Measurements from ENCODE around the gene GPT2. TPM values are rescaled to one million over a fixed set of nuclear protein-coding genes. Genes with fewer than 3 reads are reported as not detected.

GPT2 gene
- total RNA-seq, 2 experiments from 2014 or later = 15.0 to 15.2 TPM

DNA sequence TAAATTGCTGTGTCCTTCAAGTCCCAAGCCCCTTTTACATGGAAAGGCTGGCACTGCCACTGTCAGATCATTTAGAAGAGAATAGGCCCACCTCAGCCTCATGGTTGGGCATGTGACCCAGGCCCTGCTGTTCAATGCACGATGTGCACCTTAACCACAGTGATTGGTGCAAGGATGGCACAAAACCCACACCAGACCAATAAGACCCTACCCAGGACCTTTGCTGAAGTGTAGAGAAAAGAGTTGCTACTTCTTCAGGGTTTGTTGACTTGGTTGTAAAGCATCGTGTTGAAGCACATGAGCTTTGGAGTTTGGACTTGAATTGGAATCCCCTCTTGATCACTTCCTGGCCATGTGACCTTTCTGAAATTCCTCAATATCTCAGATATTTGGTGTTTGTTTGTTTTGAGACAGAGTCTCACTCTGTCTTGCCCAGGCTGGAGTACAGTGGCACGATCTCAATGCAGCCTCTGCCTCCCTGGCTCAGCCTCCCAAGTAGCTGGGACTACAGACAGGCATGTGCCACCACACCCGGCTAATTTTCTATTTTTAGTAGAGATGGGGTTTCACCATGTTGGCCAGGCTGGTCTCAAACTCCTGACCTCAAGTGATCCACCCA lies 64.5 kb downstream of the GPT2 start:
- no peak for DNase-seq
- Mint-ChIP-seq H3K27me3 (no peaks in the 10 kb centered on the region), H3K27ac (peak overlapping the region; percentile 59), H3K4me1 (peaks cover 26% of the 10 kb centered on the region), H3K4me3 (no peak overlapping the region), H3K36me3 (ENCODE audit: low read depth) (no peaks in the 10 kb centered on the region), H3K9me3 (no peaks in the 10 kb centered on the region)
- ChIA-PET POLR2A (interaction anchor here (1.1 to 4.4 kb wide), 4 partner anchors 13 to 195 kb away, joined by 3 to 30 read pairs (median 5); partner anchors contain the start of genes DNAJA2 and NETO2), CTCF (interaction anchor here (1.0 to 4.0 kb wide), 12 partner anchors 8 to 1216 kb away, joined by 3 to 14 read pairs (median 8); partner anchors contain the start of genes DNAJA2 and NETO2)

- DNase-seq = peak; percentile 52
- Mint-ChIP-seq H3K4me3 (no peak overlapping the region), H3K27me3 (no peaks in the 10 kb centered on the region), H3K4me1 (peaks cover 24% of the 10 kb centered on the region), H3K27ac (peak overlapping the region; percentile 42), H3K36me3 (ENCODE audit: low read depth) (peaks cover 3% of the 10 kb centered on the region), H3K9me3 (no peaks in the 10 kb centered on the region)
- ChIA-PET CTCF (interaction anchor here (0.7 to 4.0 kb wide), 11 partner anchors 12 to 1368 kb away, joined by 3 to 14 read pairs (median 4); partner anchors contain the start of gene DNAJA2), POLR2A (interaction anchor here (1.6 to 4.4 kb wide), 3 partner anchors 24 to 194 kb away, joined by 3 to 30 read pairs (median 7); partner anchors contain the start of genes DNAJA2 and NETO2)
Observed at GRCh38 chr16:46949241-46949892, 65.2 kb downstream of the GPT2 start.

DNA sequence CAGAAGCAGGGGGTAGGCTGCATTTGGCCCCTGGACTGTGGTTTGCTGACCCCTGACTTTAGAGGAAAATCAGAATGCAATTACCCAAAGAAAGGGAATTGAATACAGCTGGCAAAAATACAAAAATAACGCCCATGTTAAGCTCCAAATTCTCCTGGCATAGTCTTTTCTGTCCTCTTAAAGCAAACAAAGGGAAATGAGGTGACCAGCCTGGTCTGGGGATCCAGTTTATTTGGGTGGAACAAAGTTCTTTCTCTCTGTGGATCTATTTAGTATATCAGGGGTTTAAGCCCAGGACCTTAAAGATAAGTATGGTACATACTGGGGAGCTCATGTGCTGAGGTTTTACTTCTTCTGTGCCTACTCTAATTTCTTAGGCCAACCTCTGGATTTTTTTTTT lies 65.8 kb downstream of the GPT2 start:
- Mint-ChIP-seq H3K4me3 (no peak overlapping the region), H3K36me3 (ENCODE audit: low read depth) (peaks cover 7% of the 10 kb centered on the region), H3K9me3 (no peaks in the 10 kb centered on the region), H3K4me1 (peaks cover 24% of the 10 kb centered on the region), H3K27ac (no peak overlapping the region), H3K27me3 (no peaks in the 10 kb centered on the region)
- ChIA-PET CTCF (interaction anchor here (0.7 to 1.6 kb wide), 5 partner anchors 12 to 1367 kb away, joined by 3 to 4 read pairs (median 3); no protein-coding TSS in a partner anchor), POLR2A (interaction anchor here (4.4 kb wide), 1 partner anchor 23 kb away, joined by 30 read pairs; the partner anchor contains the start of gene DNAJA2)
- no peak for DNase-seq

DNA sequence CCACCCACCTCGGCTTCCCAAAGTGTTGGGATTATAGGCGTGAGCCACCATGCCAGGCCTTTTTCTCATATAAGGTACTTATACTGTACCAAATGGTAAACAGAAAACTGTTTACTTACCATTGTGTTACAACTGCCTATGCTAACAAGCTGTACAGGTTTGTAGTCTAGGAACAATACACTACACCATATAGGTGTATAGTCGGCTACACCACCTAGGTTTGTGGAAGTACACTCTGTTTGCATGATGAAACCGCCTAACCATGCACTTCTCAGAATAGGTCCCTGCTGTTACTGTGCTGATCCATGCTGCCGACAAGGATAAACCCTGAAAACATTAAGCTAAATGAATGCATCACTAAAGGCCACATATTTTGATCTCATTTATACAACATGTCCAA lies 70.4 kb downstream of the GPT2 start:
- peaks cover 40% of the 10 kb centered on the region for H3K36me3 Mint-ChIP-seq (ENCODE audit: low read depth)
- peak overlapping the region; percentile 15 for H3K27ac Mint-ChIP-seq
- POLR2A ChIA-PET = interaction anchor here (1.0 kb wide), 1 partner anchor 18 kb away, joined by 3 read pairs; no protein-coding TSS in a partner anchor
- CTCF ChIA-PET = interaction anchor here (0.5 kb wide), 1 partner anchor 156 kb away, joined by 4 read pairs; no protein-coding TSS in a partner anchor
- no peak for DNase-seq
- no peaks in the 10 kb centered on the region for H3K9me3 Mint-ChIP-seq
- no peak overlapping the region for H3K4me3 Mint-ChIP-seq
- H3K4me1 Mint-ChIP-seq = peaks cover 7% of the 10 kb centered on the region
- H3K27me3 Mint-ChIP-seq = no peaks in the 10 kb centered on the region

- H3K36me3 Mint-ChIP-seq (ENCODE audit: low read depth) = peaks cover 73% of the 10 kb centered on the region
- ChIA-PET POLR2A (interaction anchor here (1.0 to 3.2 kb wide), 2 partner anchors 12 to 14 kb away, joined by 3 to 45 read pairs; partner anchors contain the start of gene DNAJA2), CTCF (interaction anchor here (1.1 to 2.6 kb wide), 5 partner anchors 9 to 182 kb away, joined by 3 to 10 read pairs (median 3); partner anchors contain the start of gene NETO2)
- DNase-seq = peak; percentile 37
- H3K4me1 Mint-ChIP-seq = peaks cover 24% of the 10 kb centered on the region
- H3K4me3 Mint-ChIP-seq = no peak overlapping the region
- peak overlapping the region; percentile 58 for H3K27ac Mint-ChIP-seq
- no peaks in the 10 kb centered on the region for H3K9me3 Mint-ChIP-seq
- H3K27me3 Mint-ChIP-seq = no peaks in the 10 kb centered on the region
Observed at GRCh38 chr16:46961373-46962353, 77.5 kb downstream of the GPT2 start.

DNA sequence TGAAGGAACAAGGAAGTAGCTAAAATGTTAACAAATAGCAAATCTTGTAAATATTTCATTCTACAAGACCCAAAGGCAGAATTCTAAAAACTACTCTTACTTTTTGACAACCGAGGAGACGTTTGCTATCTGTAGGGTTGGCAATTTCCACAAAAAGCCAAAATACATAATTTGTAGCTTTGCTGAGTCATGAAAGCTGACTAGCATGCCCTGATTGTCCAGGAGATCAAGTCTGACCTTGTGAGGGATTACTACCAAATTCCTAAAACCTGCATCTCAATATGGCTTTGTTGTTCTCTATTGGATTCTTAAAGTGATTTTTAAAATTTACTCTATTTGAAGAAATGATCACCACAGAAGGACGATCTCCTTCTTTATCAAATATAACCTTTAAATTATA lies 78.5 kb downstream of the GPT2 start:
- DNase-seq = no peak
- Mint-ChIP-seq H3K9me3 (no peaks in the 10 kb centered on the region), H3K27me3 (no peaks in the 10 kb centered on the region), H3K36me3 (ENCODE audit: low read depth) (peaks cover 75% of the 10 kb centered on the region), H3K4me3 (no peak overlapping the region), H3K4me1 (peaks cover 25% of the 10 kb centered on the region), H3K27ac (peak overlapping the region; percentile 58)
- CTCF ChIA-PET = interaction anchor here (0.7 to 2.6 kb wide), 5 partner anchors 10 to 181 kb away, joined by 3 to 10 read pairs (median 4); partner anchors contain the start of gene NETO2
- POLR2A ChIA-PET = interaction anchor here (3.2 kb wide), 1 partner anchor 11 kb away, joined by 45 read pairs; the partner anchor contains the start of gene DNAJA2

- Mint-ChIP-seq H3K4me3 (no peak overlapping the region), H3K9me3 (no peaks in the 10 kb centered on the region), H3K36me3 (ENCODE audit: low read depth) (peaks cover 77% of the 10 kb centered on the region), H3K4me1 (peaks cover 35% of the 10 kb centered on the region), H3K27ac (no peak overlapping the region), H3K27me3 (no peaks in the 10 kb centered on the region)
- no peak for DNase-seq
- ChIA-PET CTCF (no interaction called here), POLR2A (interaction anchor here (1.1 kb wide), 1 partner anchor 15 kb away, joined by 3 read pairs; no protein-coding TSS in a partner anchor)
Observed at GRCh38 chr16:46968063-46968435, 83.9 kb downstream of the GPT2 start.

DNA sequence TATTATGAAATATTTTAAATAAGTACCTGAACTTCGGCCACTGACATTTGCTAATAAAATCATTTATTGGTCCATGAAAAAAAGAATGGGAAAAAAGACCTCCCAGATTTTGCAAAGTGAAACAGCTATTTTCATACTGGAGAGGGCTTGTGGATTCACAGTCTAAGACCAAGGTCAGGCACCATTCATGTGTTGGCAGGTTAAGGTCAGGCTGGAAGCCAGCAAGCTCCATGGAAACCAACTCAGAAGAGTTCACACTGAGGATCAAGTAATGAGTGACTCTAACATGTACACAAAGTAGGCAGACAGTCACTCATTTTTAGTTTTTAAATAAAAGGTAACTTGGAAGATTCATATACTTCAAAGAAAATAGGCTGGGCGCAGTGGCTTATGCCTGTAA lies 85.9 kb downstream of the GPT2 start:
- no peak for DNase-seq
- Mint-ChIP-seq H3K4me1 (peaks cover 42% of the 10 kb centered on the region), H3K9me3 (no peaks in the 10 kb centered on the region), H3K36me3 (ENCODE audit: low read depth) (peaks cover 66% of the 10 kb centered on the region), H3K4me3 (no peak overlapping the region), H3K27ac (no peak overlapping the region), H3K27me3 (no peaks in the 10 kb centered on the region)
- CTCF ChIA-PET = interaction anchor here (0.8 to 1.1 kb wide), 3 partner anchors 64 to 171 kb away, joined by 3 read pairs; no protein-coding TSS in a partner anchor
- POLR2A ChIA-PET = interaction anchor here (1.2 kb wide), 1 partner anchor 173 kb away, joined by 3 read pairs; the partner anchor contains the start of gene NETO2

GRCh38 chr16:46971271-46971670 lies 87.1 kb downstream of the GPT2 start:
- no peaks in the 10 kb centered on the region for H3K27me3 Mint-ChIP-seq
- no peaks in the 10 kb centered on the region for H3K9me3 Mint-ChIP-seq
- peaks cover 51% of the 10 kb centered on the region for H3K4me1 Mint-ChIP-seq
- no peak for DNase-seq
- POLR2A ChIA-PET = interaction anchor here (1.2 to 3.5 kb wide), 3 partner anchors 21 to 172 kb away, joined by 3 to 30 read pairs (median 4); partner anchors contain the start of gene NETO2
- H3K27ac Mint-ChIP-seq = no peak overlapping the region
- peak overlapping the region; percentile 44 for H3K4me3 Mint-ChIP-seq
- CTCF ChIA-PET = interaction anchor here (0.6 to 5.9 kb wide), 2 partner anchors 15 to 171 kb away, joined by 3 to 45 read pairs; partner anchors contain the start of gene NETO2
- peaks cover 55% of the 10 kb centered on the region for H3K36me3 Mint-ChIP-seq (ENCODE audit: low read depth)

GRCh38 chr16:46972429-46973206 lies 88.5 kb downstream of the GPT2 start:
- H3K36me3 Mint-ChIP-seq (ENCODE audit: low read depth) = peaks cover 41% of the 10 kb centered on the region
- POLR2A ChIA-PET = interaction anchor here (0.7 to 3.7 kb wide), 19 partner anchors 8 to 488 kb away, joined by 3 to 45 read pairs (median 4); partner anchors contain the start of genes C16orf87, GPT2, ITFG1 and NETO2
- peak overlapping the region; percentile 91 for H3K4me3 Mint-ChIP-seq
- peak overlapping the region; percentile 93 for H3K27ac Mint-ChIP-seq
- CTCF ChIA-PET = interaction anchor here (1.1 to 5.9 kb wide), 3 partner anchors 19 to 1189 kb away, joined by 3 to 45 read pairs (median 3); partner anchors contain the start of gene NETO2
- DNase-seq = peak; percentile 59
- H3K9me3 Mint-ChIP-seq = no peaks in the 10 kb centered on the region
- no peaks in the 10 kb centered on the region for H3K27me3 Mint-ChIP-seq
- peaks cover 55% of the 10 kb centered on the region for H3K4me1 Mint-ChIP-seq

Measured in activated CD4-positive, alpha-beta memory T cell treated with anti-CD3 and anti-CD28 coated beads, Interleukin-2, amount 10 ng/mL, durations not matched to agents 7 days and 5 days (primary cell).